Activated CD4-positive, alpha-beta memory T cell treated with anti-CD3 and anti-CD28 coated beads, Interleukin-2, amount 10 ng/mL, durations not matched to agents 7 days and 5 days (primary cell): ENCODE results near the gene SLC9A8. TPM values are rescaled to one million over a fixed set of nuclear protein-coding genes. Genes with fewer than 3 reads are reported as not detected.
"Not testable (repeated sequence)": the region's sequence is repeated elsewhere in the genome, so short reads cannot be mapped to it uniquely, and the experiment has no call there.

Source experiments
- CTCF ChIA-PET: fragments of 350-600 bp; sonication (Branson Sonifier 250); formaldehyde crosslinking; loops from one replicate; lab custom pipeline; 2021; ENCODE audit warnings: antibody characterized with exemption, inconsistent platforms; lab: Charles Lee
- POLR2A ChIA-PET: fragments of 350-600 bp; sonication (Branson Sonifier 250); formaldehyde crosslinking; loops from one replicate; lab custom pipeline; 2021; ENCODE audit warnings: antibody characterized with exemption; lab: Charles Lee
- DNase-seq: peaks from one replicate; pipeline ENCODE4 v3.0.0-alpha.2; 2020
- H3K27ac Mint-ChIP-seq: one replicate; pipeline ENCODE4 v1.8.0; 2021; ENCODE audit warnings: mild to moderate bottlenecking, mixed read lengths
- H3K27me3 Mint-ChIP-seq: one replicate; pipeline ENCODE4 v1.8.0; 2021; ENCODE audit warnings: mixed read lengths
- H3K36me3 Mint-ChIP-seq: one replicate; pipeline ENCODE4 v1.8.0; 2021; ENCODE audit warnings: low read depth, mixed read lengths
- H3K4me1 Mint-ChIP-seq: one replicate; pipeline ENCODE4 v1.8.0; 2021; ENCODE audit warnings: mixed read lengths
- H3K4me3 Mint-ChIP-seq: one replicate; pipeline ENCODE4 v1.8.0; 2021; ENCODE audit warnings: mild to moderate bottlenecking, mixed read lengths
- H3K9me3 Mint-ChIP-seq: one replicate; pipeline ENCODE4 v1.8.0; 2021; ENCODE audit warnings: mixed read lengths
- total RNA-seq, 2 experiments: library from RNA; stranded (reverse); gene quantifications; one replicate each; pipeline ENCODE4 v1.2.3, GENCODE V29; 2021

SLC9A8 gene
- total RNA-seq, 2 experiments from 2014 or later = 18.0 to 21.0 TPM

DNA sequence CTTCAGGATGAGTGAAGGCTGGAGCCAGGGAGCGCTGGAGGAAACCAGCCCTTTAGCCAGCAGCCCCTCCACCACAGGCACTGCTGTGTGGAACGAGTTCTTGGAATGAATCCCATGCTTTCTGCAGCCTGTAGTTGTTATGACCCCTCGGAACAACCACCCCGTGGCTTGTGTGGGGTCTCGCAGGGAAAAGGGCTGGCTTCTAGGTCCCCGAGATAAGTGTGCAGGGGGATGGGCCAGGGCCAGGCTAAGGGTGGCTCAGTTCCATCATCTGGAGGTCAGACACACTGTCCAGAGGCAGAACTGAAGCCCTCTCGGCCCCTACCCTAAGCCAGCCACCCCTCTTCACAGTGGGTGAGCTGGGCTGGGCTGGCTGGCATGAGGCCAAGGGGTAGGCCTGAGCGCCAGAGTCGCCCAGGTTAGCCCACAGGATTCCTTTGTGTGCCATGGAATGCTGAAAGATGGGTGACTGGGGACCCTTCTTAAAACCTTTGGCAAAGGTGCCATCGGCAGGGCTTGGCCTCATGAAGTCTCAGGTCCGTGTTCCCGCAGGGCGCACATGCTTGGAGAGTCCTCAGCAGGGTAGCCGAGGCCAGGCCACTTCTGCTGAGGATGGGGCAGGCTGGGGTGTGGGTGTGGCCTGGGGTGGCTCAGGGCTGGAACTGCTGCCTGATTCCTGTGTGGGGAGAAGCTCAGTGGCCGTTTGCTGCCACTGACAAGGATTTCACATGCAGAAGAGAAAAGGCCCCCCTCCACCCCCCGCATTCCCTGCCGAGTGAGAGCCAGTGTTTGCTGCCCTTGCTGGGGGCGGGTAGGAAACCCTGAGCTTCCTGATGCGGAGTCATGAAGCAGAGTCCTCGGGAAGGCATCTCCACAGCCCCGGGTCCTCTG, 78.1 kb downstream of the SLC9A8 start:
- CTCF ChIA-PET = interaction anchor here (0.8 to 3.8 kb wide), 2 partner anchors 281 to 282 kb away, joined by 3 to 16 read pairs; no protein-coding TSS in a partner anchor
- H3K27ac Mint-ChIP-seq = no peak overlapping the region

DNA sequence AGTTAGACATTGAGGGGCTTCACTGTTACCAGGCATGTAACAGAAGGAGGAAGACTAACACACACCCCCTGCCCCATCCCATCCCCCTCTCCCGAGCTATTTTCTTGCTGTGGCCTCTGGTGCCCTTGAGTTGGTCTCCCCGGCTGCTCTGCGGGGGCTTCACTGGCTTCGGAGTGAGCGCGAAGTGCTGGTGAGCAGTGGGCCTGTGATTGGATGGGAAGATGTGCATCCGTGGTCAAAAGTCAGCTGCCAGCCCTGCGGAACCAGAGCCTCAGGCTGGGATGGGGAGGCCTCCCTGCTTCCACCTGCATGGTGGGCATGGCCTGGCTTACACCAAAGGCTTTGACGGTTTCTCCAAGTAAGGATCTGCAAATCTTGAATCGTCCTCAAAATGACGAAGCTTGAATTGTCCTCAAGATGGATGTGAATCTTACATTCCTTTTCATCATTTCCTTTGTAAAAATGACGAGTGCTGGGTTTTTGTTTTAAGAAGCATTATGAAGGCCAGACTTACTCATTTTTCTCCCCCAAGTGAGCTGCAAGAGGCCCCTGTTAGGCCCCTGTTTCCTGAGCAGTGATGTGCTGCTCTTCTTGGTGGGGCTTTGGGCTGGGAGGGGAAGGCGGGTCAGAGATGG, 79.0 kb downstream of the SLC9A8 start:
- peaks cover 30% of the 10 kb centered on the region for H3K36me3 Mint-ChIP-seq
- no peaks in the 10 kb centered on the region for H3K27me3 Mint-ChIP-seq
- H3K4me3 Mint-ChIP-seq = no peak overlapping the region
- CTCF ChIA-PET = interaction anchor here (0.8 to 2.4 kb wide), 3 partner anchors 79 to 283 kb away, joined by 3 to 17 read pairs (median 4); partner anchors contain the start of gene SLC9A8
- H3K9me3 Mint-ChIP-seq = no peaks in the 10 kb centered on the region
- peaks cover 37% of the 10 kb centered on the region for H3K4me1 Mint-ChIP-seq
- DNase-seq = no peak
- H3K27ac Mint-ChIP-seq = no peak overlapping the region
- POLR2A ChIA-PET = interaction anchor here (1.1 to 2.3 kb wide), 4 partner anchors 11 to 351 kb away, joined by 3 to 7 read pairs (median 3); partner anchors contain the start of genes SLC9A8 and SPATA2

More for the DNA sequence above, 78.1 kb downstream of the SLC9A8 start:
- Mint-ChIP-seq H3K36me3 (peaks cover 36% of the 10 kb centered on the region), H3K27me3 (no peaks in the 10 kb centered on the region), H3K9me3 (no peaks in the 10 kb centered on the region), H3K4me1 (peaks cover 37% of the 10 kb centered on the region), H3K4me3 (no peak overlapping the region)
- POLR2A ChIA-PET = interaction anchor here (1.3 kb wide), 1 partner anchor 25 kb away, joined by 3 read pairs; the partner anchor contains the start of gene SPATA2
- no peak for DNase-seq

DNA sequence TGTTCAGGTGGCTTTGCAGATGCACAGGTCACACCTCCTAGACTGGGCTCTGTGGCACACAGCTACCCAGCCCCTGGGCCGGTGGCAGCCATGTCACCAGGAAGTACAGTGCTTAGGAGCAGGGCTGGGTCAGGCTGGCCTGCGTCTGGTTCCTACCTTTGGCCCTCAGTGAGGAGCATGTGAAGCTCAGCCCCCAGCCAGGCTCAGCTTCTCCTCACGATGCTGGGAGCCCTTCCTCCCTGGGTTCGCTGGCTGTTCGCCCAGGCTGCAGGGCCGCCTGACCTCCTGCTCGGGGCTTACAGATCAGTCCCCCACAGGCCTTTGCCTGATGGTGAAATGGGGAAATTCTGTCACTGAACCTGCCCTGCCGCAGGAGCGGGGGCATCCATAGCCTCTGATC, 79.6 kb downstream of the SLC9A8 start:
- ChIA-PET CTCF (interaction anchor here (0.8 to 2.4 kb wide), 4 partner anchors 12 to 281 kb away, joined by 3 to 17 read pairs (median 4); partner anchors contain the start of gene SLC9A8), POLR2A (interaction anchor here (1.1 to 2.3 kb wide), 4 partner anchors 10 to 351 kb away, joined by 3 to 7 read pairs (median 3); partner anchors contain the start of genes SLC9A8 and SPATA2)
- peaks cover 37% of the 10 kb centered on the region for H3K4me1 Mint-ChIP-seq
- peaks cover 24% of the 10 kb centered on the region for H3K36me3 Mint-ChIP-seq
- no peaks in the 10 kb centered on the region for H3K27me3 Mint-ChIP-seq
- no peak for DNase-seq
- no peaks in the 10 kb centered on the region for H3K9me3 Mint-ChIP-seq
- H3K4me3 Mint-ChIP-seq = no peak overlapping the region
- H3K27ac Mint-ChIP-seq = peak overlapping the region; percentile 81

DNA sequence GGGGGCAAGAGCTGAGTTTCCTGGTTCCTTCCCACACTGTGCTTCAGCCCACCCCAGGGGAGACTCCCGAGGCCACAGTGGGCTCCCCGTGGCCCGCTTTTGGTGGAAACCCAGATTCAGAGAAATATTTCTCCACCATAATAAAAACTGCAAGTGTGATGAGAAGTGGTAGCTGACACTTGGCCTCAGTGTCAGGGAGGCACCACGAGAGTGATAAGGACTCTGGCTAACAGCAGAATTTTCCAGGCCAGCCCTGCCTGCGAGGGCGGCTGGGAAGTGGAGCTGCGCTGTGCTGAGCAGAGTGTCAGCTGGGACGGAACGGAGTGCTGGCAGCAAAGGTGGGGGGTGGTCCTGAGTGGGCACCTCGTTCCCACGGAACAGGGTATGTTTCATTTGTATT, 80.2 kb downstream of the SLC9A8 start:
- Mint-ChIP-seq H3K27ac (peak overlapping the region; percentile 81), H3K4me3 (peak overlapping the region; percentile 57), H3K36me3 (peaks cover 21% of the 10 kb centered on the region), H3K4me1 (peaks cover 37% of the 10 kb centered on the region), H3K27me3 (no peaks in the 10 kb centered on the region), H3K9me3 (no peaks in the 10 kb centered on the region)
- no peak for DNase-seq
- ChIA-PET POLR2A (interaction anchor here (0.9 to 2.3 kb wide), 5 partner anchors 9 to 352 kb away, joined by 3 to 7 read pairs (median 3); partner anchors contain the start of gene SLC9A8), CTCF (interaction anchor here (0.8 to 2.4 kb wide), 6 partner anchors 13 to 351 kb away, joined by 3 to 17 read pairs (median 4); partner anchors contain the start of genes SLC9A8 and SPATA2)

DNA sequence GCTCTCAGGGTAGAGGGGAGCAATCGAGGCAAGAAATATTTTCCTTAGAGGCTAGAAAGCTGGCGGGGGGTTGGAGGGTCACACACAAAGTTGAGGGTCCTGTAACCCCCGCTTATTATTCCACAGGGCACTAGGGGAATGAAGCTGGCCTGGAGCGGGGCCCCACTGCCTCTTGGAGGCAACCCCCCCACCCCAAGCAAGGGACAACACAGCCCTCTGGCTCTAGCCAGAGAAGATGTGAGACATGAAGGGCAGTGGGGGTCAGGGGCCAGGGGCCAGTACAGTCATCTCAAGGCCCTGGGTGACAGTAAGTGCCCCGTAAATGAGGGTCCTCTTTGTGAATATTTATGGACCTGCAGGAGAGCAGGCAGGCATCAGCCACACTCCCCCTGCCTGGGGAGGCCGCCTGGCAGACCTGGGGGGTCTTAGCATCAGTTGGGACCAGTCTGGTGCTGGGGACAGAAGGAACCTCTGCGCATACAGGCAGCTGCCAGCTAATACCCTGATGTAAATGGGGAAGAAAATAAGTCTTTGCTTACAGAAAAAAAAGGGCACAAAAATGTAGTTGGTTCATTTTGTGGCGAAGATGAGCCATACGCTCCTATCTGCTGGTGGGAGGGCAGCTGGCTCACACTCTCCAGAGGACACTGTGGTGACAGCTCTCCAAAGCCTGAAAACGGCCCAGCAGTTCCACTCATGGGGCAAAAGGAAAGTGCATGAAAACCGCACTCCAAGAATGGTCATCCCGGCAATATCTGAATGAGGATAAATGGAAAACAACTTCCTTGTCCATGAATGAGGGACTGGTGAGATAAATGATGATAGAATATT, 80.8 kb downstream of the SLC9A8 start:
- peaks cover 36% of the 10 kb centered on the region for H3K4me1 Mint-ChIP-seq
- peak overlapping the region; percentile 81 for H3K27ac Mint-ChIP-seq
- CTCF ChIA-PET = interaction anchor here (0.9 to 2.4 kb wide), 5 partner anchors 20 to 351 kb away, joined by 3 to 17 read pairs (median 3); partner anchors contain the start of gene SPATA2
- POLR2A ChIA-PET = interaction anchor here (0.6 to 2.3 kb wide), 6 partner anchors 9 to 726 kb away, joined by 3 to 7 read pairs (median 3); partner anchors contain the start of gene SLC9A8
- H3K9me3 Mint-ChIP-seq = no peaks in the 10 kb centered on the region
- no peaks in the 10 kb centered on the region for H3K27me3 Mint-ChIP-seq
- DNase-seq = peak; percentile 48
- peak overlapping the region; percentile 61 for H3K4me3 Mint-ChIP-seq
- peaks cover 17% of the 10 kb centered on the region for H3K36me3 Mint-ChIP-seq

DNA sequence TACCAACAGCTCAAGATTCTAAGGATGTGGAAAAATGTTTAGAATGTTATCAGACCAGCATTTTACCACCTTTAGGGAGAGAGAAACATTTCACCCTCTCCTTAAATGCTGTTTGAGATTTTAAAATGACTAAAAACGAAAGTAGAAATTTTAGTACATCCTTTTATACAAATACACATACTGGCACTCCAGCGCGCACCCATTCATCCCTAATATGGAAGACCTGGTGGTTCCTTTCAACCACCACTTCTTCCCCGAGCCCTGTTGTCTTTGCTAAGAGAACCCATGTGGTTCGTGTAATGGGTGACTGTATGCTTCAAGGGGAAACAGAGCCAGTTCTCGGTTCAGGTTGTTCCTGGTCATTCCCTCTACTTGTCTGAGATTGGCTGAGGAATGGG, 81.4 kb downstream of the SLC9A8 start:
- H3K4me1 Mint-ChIP-seq = peaks cover 34% of the 10 kb centered on the region
- H3K36me3 Mint-ChIP-seq = peaks cover 11% of the 10 kb centered on the region
- CTCF ChIA-PET = interaction anchor here (0.9 to 2.4 kb wide), 4 partner anchors 19 to 352 kb away, joined by 3 to 17 read pairs (median 6); no protein-coding TSS in a partner anchor
- peak overlapping the region; percentile 61 for H3K4me3 Mint-ChIP-seq
- peak; percentile 52 for DNase-seq
- POLR2A ChIA-PET = interaction anchor here (0.6 to 1.3 kb wide), 3 partner anchors 10 to 726 kb away, joined by 3 read pairs; no protein-coding TSS in a partner anchor
- H3K27me3 Mint-ChIP-seq = no peaks in the 10 kb centered on the region
- H3K27ac Mint-ChIP-seq = peak overlapping the region; percentile 81
- no peaks in the 10 kb centered on the region for H3K9me3 Mint-ChIP-seq

DNA sequence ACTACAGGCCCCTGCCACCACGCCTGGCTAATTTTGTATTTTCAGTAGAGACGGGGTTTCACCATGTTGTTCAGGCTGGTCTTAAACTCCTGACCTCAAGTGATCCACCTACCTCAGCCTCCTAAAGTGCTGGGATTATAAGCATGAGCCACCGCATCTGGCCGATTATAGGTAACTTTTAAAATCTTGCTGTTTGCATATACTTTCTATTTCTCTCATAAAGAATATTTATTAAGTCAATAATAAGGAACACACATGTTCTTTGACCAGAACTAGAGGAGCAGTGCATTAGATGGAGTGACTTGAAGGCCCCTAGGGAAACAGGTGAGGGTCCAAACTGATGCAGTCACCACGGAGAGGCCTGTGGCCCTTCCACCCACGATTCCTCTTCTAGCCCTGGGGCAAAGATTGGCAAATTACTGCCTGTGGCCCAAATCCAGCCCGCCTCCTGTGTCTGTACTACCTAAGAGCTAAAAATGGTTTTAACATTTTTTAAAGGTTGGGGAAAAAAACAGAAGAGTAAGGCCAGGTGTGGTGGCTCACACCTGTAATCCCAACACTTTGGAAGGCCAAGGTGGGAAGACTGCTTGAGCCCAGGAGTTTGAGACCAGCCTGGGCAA, 83.0 kb downstream of the SLC9A8 start:
- H3K36me3 Mint-ChIP-seq, DNase-seq, POLR2A ChIA-PET, CTCF ChIA-PET, H3K27ac Mint-ChIP-seq, H3K9me3 Mint-ChIP-seq, H3K27me3 Mint-ChIP-seq, H3K4me3 Mint-ChIP-seq: not testable (repeated sequence)
- peaks cover 32% of the 10 kb centered on the region for H3K4me1 Mint-ChIP-seq

DNA sequence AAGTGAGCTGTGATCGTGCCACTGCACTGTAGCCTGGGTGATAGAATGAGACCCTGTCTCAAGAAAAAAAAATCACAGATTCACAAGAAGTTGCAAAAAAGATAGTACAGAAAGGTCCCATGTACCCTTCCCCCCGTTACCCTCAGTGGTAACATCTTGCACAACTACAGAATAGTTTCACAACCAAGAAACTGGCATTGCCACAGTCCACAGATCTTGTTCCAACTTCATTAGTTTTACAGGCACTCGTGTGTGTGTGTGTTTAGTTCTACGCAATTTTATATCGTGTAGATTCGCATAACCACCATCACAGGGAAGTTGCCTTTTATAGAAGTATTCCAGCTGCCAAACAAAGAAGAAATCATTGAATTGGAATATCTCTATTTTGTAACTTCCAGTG, 83.6 kb downstream of the SLC9A8 start:
- Mint-ChIP-seq H3K36me3 (no peaks in the 10 kb centered on the region), H3K9me3 (no peaks in the 10 kb centered on the region), H3K4me1 (peaks cover 32% of the 10 kb centered on the region), H3K27ac (no peak overlapping the region), H3K4me3 (no peak overlapping the region), H3K27me3 (no peaks in the 10 kb centered on the region)
- POLR2A ChIA-PET = interaction anchor here (0.7 to 0.9 kb wide), 2 partner anchors 35 to 172 kb away, joined by 3 read pairs; no protein-coding TSS in a partner anchor
- no peak for DNase-seq
- CTCF ChIA-PET = interaction anchor here (0.6 to 1.1 kb wide), 2 partner anchors 175 to 213 kb away, joined by 3 to 4 read pairs; no protein-coding TSS in a partner anchor

DNA sequence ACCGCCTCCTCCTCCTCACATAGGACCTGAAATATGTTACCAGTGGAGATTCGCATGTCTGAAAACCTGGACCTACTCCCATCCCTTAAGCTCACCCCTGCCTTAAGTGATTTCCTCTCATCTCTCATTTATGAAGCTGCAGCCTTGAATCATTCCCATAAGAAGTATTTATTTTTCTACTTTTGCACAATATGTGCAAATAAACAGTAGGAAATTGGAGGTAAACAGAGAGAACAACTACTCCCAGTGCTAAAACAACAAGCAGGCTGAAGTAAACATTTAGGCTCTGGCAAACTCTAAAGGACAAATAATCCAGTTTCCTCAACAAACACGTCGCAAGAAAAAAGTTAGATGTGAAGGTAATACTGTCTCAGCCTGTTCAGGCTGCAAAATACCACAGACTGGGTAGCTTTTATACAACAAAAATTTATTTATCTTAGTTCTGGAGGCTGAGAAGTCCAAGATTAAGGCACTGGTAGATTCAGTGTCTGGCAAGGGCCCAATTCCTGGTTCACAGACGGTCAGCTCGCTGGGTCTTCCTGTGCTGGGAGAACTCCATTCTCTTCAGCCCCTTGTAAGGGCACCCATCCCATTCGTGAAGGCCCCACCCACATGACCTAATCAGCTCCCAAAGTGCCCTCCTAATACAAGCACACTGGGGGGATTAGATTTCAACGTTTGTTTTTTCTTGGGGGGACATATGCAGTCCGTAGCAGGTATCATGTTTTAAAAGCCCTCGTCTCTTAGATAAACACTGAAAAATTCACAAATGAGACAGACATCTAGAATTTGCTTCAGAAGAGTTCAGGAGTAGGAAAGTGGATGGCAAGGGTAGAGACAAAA, 87.1 kb downstream of the SLC9A8 start:
- CTCF ChIA-PET = interaction anchor here (0.7 to 1.5 kb wide), 3 partner anchors 11 to 14 kb away, joined by 3 to 5 read pairs (median 4); no protein-coding TSS in a partner anchor
- POLR2A ChIA-PET = no interaction called here

DNA sequence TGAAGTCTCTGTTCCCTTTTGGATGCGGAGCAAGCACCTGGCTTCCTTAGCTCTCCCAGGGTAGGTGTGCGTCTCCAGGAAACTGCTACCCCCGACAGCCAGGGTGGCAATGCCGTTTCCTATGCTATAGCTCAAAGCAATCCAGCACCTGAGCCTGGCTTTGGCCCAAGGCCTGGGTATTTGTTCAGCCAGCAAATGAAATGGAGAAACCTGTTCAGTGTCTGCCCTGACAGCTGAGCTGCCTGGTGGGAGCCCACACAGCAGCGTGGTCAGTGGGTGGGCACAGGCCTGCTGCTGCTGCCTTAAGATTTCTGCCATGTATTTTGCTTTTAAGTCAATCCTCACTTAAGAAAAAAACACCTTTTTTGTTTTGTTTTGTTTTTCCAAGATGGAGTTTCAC, 89.0 kb downstream of the SLC9A8 start:
- Mint-ChIP-seq H3K4me3 (no peak overlapping the region), H3K36me3 (peaks cover 15% of the 10 kb centered on the region), H3K4me1 (peaks cover 2% of the 10 kb centered on the region), H3K27ac (no peak overlapping the region), H3K9me3 (no peaks in the 10 kb centered on the region), H3K27me3 (no peaks in the 10 kb centered on the region)
- ChIA-PET CTCF (no interaction called here), POLR2A (interaction anchor here (1.6 kb wide), 1 partner anchor 9 kb away, joined by 7 read pairs; no protein-coding TSS in a partner anchor)
- DNase-seq = no peak

More for the DNA sequence above, 87.1 kb downstream of the SLC9A8 start:
- no peak for DNase-seq
- H3K27ac Mint-ChIP-seq = no peak overlapping the region
- no peaks in the 10 kb centered on the region for H3K27me3 Mint-ChIP-seq
- no peak overlapping the region for H3K4me3 Mint-ChIP-seq
- H3K4me1 Mint-ChIP-seq = peaks cover 3% of the 10 kb centered on the region
- H3K36me3 Mint-ChIP-seq = peaks cover 4% of the 10 kb centered on the region
- no peaks in the 10 kb centered on the region for H3K9me3 Mint-ChIP-seq
